NT2/D1 (cell line): ENCODE measurements around the gene HABP2.

Source experiments
- SUZ12 ChIP-seq: IDR thresholded peaks from 2 replicates; pipeline ENCODE4 v1.6.1; 2011; ENCODE audit not compliant: insufficient read length, insufficient read depth; ENCODE audit errors: extremely low read depth
- YY1 ChIP-seq: IDR thresholded peaks from 2 replicates; pipeline ENCODE4 v1.6.1; 2011; ENCODE audit not compliant: insufficient read length, insufficient read depth
- ZNF274 ChIP-seq: IDR thresholded peaks from 2 replicates; pipeline ENCODE4 v1.6.1; 2011; ENCODE audit warnings: mild to moderate bottlenecking, low read depth, low read length

- TF ChIP-seq SUZ12 (no peak), ZNF274 (no peak), YY1 (no peak)
Measured at GRCh38 chr10:113628607-113629153, 75.8 kb downstream of the HABP2 start.
